GM21528 (cell line): ENCODE data around the gene SGIP1.

Source experiments
- ATAC-seq: cut with Tn5 transposase; IDR thresholded peaks from one replicate; pipeline ENCODE4 v1.9.1; 2021; ENCODE audit warnings: mild to moderate bottlenecking, moderate library complexity; ENCODE audit not compliant: unreplicated experiment, low FRiP score

The SGIP1 gene

GRCh38 chr1:66671455-66671854 lies 137.5 kb downstream of the SGIP1 start:
- no peak for ATAC-seq

DNA sequence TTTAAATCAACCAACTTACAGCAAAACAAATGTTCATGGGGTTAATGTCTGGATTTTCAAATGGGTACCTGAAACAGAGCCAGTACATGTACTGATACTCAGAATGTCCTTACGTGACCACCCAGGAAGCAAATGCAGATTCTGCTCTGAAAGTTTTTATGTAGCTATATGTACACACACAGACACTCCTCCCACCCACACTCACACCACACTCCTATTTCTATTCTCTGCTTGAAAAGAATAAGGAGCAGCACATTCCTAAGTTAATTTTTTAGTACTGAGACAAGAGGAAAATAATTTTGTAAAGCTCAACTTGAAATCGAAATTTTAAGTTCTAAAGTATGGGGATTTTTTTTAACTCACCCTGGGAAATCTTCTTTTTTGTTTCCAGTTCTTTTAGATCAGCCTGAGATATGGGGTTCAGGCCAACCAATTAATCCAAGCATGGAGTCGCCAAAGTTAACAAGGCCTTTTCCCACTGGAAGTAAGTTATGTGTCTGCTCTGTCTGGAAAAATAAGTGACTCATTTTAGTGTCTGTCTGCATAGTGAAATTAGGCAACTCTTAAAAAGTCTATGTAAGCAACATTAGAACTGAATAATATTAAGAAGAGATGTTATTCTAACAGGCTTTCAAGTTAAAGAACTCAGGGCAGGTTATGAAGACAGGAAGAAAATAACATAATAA lies 142.8 kb downstream of the SGIP1 start:
- no peak for ATAC-seq

DNA sequence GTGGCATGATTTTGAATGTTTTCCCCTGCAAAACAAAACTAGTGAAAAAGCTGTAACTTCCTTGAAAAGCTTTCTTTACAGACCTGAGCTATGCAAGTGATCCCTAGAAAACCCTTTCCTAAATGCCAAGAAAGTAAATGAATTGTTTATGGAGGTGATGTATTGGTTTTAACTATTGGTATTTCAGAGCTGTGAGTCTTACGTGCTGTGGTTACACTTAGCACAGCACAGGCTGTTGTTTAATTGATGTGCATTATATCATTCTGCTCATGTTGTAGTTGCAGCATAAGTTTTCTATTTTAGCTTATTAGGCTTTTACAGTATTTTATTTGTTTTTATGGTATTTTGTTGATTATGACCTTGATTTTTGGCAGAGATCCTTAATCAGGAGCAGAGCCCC lies 144.2 kb downstream of the SGIP1 start:
- ATAC-seq, result no peak

DNA sequence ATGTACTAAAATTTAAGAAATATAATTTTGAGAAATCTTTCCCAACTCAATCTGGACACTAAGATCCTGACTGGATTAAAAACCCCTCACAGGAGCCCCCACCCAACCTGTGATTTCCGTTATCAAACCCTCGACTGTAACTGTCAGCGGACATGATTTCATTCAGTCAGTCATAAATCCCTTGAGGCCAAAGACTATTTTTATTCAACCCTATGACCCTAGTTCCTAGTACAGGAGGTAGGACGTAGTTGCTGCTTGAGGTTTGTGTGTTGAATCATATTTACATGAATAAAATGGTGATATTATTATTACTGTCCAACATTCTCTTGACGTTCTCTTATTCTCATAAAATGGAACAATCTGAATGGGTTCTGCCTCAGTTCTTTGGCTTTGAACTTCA lies 145.2 kb downstream of the SGIP1 start:
- ATAC-seq, result no peak

DNA sequence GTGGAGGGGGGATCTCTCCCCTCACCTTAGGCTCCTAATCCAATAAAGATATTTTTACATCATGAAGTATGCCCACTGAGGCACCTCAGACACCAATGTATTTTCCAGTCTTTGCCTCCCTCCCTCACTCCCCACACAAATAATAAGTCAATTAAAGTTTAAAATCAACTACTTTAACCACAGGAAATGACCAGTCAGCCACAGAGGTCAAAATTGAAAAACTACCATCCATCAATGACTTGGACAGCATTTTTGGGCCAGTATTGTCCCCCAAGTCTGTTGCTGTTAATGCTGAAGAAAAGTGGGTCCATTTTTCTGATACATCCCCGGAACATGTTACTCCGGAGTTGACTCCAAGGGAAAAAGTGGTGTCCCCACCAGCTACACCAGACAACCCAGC lies 147.7 kb downstream of the SGIP1 start:
- no peak for ATAC-seq

DNA sequence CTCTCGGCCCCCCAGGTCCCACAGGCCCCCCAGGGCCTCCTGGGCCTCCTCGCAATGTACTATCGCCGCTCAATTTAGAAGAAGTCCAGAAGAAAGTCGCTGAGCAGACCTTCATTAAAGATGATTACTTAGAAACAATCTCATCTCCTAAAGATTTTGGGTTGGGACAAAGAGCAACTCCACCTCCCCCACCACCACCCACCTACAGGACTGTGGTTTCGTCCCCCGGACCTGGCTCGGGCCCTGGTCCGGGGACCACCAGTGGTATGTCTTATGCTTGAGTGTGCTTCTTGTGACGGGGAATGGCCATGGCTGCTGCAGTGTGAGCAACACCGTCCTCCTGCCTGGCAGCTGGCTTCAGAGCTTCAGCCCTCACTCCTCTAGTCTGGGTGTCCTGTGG lies 148.2 kb downstream of the SGIP1 start:
- no peak for ATAC-seq

DNA sequence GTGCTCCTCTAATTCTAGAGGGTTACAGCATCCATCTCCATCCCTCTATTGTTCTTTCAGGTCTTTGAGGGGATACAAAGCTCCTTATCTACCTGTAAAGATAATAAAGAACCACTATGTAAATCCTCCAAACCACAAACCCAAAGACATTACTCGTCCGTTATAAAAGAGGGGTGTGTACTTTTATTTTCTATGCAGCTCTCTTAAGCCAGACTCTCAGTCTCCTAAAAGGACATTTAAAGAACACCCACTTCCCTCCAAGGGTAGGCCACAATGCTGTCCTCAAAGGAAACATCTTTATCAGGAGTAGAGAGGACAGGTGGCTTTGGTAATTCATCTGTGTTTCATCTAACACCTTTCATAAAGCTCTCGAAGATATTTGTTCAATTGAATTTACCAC lies 150.4 kb downstream of the SGIP1 start:
- ATAC-seq, result no peak

DNA sequence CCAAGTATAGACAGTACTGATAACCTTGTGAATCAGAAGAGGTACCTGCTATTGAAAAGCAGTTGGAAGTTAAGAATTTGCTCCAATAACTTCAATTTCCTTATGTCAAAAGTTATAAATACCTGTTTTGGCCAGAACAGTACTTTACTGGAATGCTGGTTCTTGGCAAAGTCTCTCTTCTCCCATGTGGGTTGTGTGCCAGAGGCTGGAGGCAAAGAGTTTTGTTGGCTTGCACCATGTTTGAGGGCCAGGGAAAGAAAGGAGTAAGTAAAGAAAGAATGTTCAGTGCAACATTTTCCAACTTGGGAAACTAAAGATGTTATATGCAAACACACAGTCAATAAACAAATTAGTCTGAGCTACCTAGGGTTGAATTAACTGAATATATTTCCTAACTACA lies 151.3 kb downstream of the SGIP1 start:
- no peak for ATAC-seq

DNA sequence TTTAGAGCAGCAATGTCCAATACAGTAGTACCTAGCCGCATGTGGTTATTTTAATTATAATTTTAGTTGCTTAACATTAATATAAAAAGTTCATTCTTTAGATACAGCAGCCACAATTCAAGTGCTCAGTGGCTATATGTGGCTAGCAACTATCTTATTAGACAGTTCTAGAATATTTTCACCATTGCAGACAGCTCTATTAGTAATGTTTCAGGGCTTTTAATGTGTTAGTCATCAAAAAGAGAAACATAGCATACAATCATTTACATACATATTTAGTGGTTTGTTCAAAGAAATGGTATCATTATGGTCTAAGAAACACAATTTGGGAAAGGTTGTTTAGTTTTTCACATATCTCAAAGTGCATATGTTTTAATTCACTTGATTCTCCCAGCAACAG lies 151.7 kb downstream of the SGIP1 start:
- ATAC-seq, result no peak

DNA sequence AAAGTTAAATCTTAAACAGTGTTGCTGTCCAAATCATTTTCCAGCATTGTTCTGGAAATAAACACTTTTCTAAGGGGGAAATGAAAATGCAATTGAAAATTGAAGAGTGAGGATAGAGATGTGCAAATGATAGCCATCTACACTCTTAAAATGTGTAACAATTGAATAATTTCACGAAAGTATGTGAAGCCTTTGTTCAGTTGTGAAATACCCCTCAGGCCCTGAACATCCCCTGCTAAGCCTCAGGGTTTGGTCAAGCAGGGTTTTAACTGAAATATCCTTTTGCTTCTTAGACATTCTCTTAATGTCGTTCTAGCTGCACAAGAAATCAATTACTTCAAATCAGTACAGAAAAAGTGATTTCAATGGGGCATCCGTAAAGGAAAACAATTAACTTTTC lies 152.5 kb downstream of the SGIP1 start:
- ATAC-seq, result no peak

- ATAC-seq, result no peak
These were observed 153.4 kb downstream of the SGIP1 start for GRCh38 chr1:66687358-66687757.

GRCh38 chr1:66690666-66691381 lies 156.9 kb downstream of the SGIP1 start:
- ATAC-seq, result no peak

GRCh38 chr1:66692681-66693080 lies 158.7 kb downstream of the SGIP1 start:
- no peak for ATAC-seq

DNA sequence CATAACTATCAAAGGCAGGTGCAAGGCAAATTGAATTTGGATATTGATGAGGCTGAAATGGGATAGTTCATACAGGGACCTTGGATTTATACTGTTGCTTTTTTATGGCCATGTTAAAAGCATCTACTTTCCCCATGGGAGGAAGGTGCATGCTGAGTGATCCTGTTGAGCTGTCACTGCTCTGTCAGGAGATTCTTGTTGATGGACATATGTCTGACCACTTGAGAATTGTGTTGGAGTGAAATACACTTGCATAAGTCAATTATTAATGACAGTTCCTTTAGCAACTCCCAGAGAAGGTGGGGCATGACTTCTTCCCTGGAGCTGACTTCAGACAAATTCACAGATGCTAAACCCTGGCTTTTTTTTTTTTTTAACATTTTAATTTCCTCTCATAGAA lies 159.9 kb downstream of the SGIP1 start:
- no peak for ATAC-seq

- no peak for ATAC-seq
These were observed 161.2 kb downstream of the SGIP1 start for GRCh38 chr1:66695116-66695515.

DNA sequence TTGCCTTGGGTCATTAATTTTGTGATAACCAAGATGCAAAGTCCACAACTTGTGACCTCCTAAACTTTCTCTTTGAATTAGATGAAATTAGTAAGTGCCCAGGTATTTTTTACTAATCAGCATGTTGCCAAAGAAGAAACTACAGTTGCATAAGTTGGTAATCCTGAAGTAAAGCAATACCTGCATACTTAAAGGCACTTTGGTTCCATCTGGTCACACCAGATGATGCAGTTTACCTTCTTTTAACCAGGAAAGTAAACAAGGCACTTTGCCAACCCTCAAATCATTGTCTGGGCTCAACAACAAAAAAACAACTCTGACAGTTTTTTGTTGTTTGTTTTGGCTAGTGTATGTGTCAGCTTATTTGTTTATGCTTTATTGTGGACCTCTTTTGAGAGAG lies 162.8 kb downstream of the SGIP1 start:
- ATAC-seq, result no peak

DNA sequence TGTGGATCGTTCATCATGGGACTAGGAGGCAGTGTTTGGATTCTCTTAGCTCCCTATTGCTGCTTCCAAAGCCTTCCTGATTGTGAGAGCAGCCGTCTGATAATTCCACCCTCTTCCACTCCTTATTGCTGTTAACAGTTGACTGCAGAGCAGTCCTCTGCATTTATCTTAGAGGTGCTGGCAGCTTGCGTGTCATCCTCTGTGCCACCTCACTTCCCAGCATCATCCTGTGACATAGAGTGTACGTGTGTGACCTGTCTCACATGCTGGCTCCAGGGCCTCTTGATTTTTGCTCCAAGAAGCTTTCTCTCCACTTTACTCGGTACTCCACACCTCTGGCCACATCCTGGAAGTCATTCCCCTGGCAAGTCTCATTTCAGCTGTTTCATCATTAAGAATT lies 165.3 kb downstream of the SGIP1 start:
- ATAC-seq, result no peak

DNA sequence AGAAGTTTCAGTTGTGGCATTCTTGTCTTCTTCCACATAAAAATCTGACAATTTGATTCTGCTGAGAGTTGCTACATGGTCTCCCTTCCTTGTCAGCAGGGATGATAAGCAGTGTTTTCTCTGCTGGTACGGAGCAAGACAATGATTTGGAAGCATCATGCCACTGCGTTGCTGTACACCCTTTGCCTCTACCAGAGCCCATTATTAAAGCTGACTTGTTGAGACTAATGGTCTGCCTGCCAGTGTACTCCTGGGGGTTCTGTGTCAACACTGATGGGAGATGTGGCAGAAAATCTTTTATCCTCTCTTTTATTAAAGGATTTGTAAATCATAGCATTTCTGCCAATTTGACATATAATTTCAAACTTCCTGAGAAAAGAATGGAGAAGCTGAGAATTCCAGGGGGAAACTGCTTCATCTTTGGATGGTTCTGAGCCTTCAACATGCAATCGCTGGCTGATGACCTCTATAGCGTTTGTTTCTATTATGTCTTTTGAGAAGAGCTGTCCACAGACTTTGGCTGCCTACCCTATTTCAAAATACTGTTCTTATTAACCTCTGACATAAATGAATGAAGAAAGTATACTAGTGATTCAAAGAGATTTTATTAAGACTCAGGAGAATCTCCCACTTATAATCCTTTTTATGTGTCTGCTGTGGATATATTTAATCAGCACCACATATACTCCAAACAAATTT lies 170.4 kb downstream of the SGIP1 start:
- ATAC-seq, result no peak

- ATAC-seq, result no peak
These were observed 171.2 kb downstream of the SGIP1 start for GRCh38 chr1:66705110-66705509.

- ATAC-seq, result no peak
These were observed 177.5 kb downstream of the SGIP1 start for GRCh38 chr1:66711420-66711819.

GRCh38 chr1:66712839-66713238 lies 178.9 kb downstream of the SGIP1 start:
- no peak for ATAC-seq

GRCh38 chr1:66723985-66724384 lies 190.0 kb downstream of the SGIP1 start:
- no peak for ATAC-seq
